GM21360 (cell line): Measurements from ENCODE around the gene AGFG2.
"Not testable (repeated sequence)": the region's sequence is repeated elsewhere in the genome, so short reads cannot be mapped to it uniquely, and the experiment has no call there.

Source experiments
- ATAC-seq: cut with Tn5 transposase; IDR thresholded peaks from one replicate; pipeline ENCODE4 v1.9.1; 2021; ENCODE audit warnings: mild to moderate bottlenecking, moderate library complexity; ENCODE audit not compliant: unreplicated experiment

Gene AGFG2

GRCh38 chr7:100547872-100548271, 8.9 kb downstream of the AGFG2 start:
- no peak for ATAC-seq

GRCh38 chr7:100548446-100548845, 9.4 kb downstream of the AGFG2 start:
- not testable (repeated sequence) for ATAC-seq

- no peak for ATAC-seq
These were observed 13.5 kb downstream of the AGFG2 start for GRCh38 chr7:100552532-100552931.

- no peak for ATAC-seq
These were observed 14.0 kb downstream of the AGFG2 start for GRCh38 chr7:100553032-100553431.

- ATAC-seq: no peak
These were observed 16.7 kb downstream of the AGFG2 start for GRCh38 chr7:100555701-100556100.

- no peak for ATAC-seq
These were observed 17.5 kb downstream of the AGFG2 start for GRCh38 chr7:100556541-100556940.

GRCh38 chr7:100559127-100559526, 20.1 kb downstream of the AGFG2 start:
- no peak for ATAC-seq

GRCh38 chr7:100561491-100562194, 22.6 kb downstream of the AGFG2 start:
- no peak for ATAC-seq

GRCh38 chr7:100562195-100563099, 23.4 kb downstream of the AGFG2 start:
- no peak for ATAC-seq

- ATAC-seq: no peak
These were observed 24.1 kb downstream of the AGFG2 start for GRCh38 chr7:100563100-100563564.

GRCh38 chr7:100563809-100564400, 24.9 kb downstream of the AGFG2 start:
- ATAC-seq: no peak

GRCh38 chr7:100564405-100564804, 25.4 kb downstream of the AGFG2 start:
- ATAC-seq: not testable (repeated sequence)

- no peak for ATAC-seq
These were observed 26.1 kb downstream of the AGFG2 start for GRCh38 chr7:100565133-100565571.

GRCh38 chr7:100566018-100566531, 27.1 kb downstream of the AGFG2 start:
- ATAC-seq: no peak

GRCh38 chr7:100567031-100567730, 28.2 kb downstream of the AGFG2 start:
- no peak for ATAC-seq

GRCh38 chr7:100567751-100568175, 28.8 kb downstream of the AGFG2 start:
- no peak for ATAC-seq

- ATAC-seq: no peak
These were observed 29.3 kb downstream of the AGFG2 start for GRCh38 chr7:100568176-100568895.

- ATAC-seq: no peak
These were observed 30.2 kb downstream of the AGFG2 start for GRCh38 chr7:100568896-100569844.
